ENCODE results near the gene ZC3H12D. TPM values are rescaled to one million over a fixed set of nuclear protein-coding genes. Genes with fewer than 3 reads are reported as not detected.

ZC3H12D gene
- total and polyA plus RNA-seq, 2 of the 13 experiments (the other 11 are each of a cell fraction or from before 2014, with no cell fraction given): 1.2 to 2.7 TPM

- TF ChIP-seq STAG1 (CRISPR knock-in tag; IDR thresholded peaks at IDR 0.05) (peak; percentile 100), BATF2 (CRISPR knock-in tag; IDR thresholded peaks at IDR 0.05) (no peak), RAD21 (CRISPR knock-in tag; IDR thresholded peaks at IDR 0.05) (peak; percentile 99), ZIK1 (CRISPR knock-in tag; IDR thresholded peaks at IDR 0.05; ENCODE audit: borderline replicate concordance, low read depth) (0 out of 2 replicates have a peak, but pooled peaks have one; percentile 46), KLF16 (CRISPR knock-in tag; IDR thresholded peaks at IDR 0.05) (peak in 1 of 2 experiments; percentile 73; a peak in 1 of 4 replicates), ZNF556 (CRISPR knock-in tag; IDR thresholded peaks at IDR 0.05; ENCODE audit: borderline replicate concordance) (0 out of 2 replicates have a peak, but pooled peaks have one; percentile 43), MED1 (CRISPR knock-in tag; IDR thresholded peaks at IDR 0.05) (0 out of 2 replicates have a peak, but pooled peaks have one; percentile 15), SMAD9 (CRISPR knock-in tag; IDR thresholded peaks at IDR 0.05) (no peak), ZNF703 (CRISPR knock-in tag; IDR thresholded peaks at IDR 0.05; ENCODE audit: borderline replicate concordance) (no peak), RFXAP (CRISPR knock-in tag; IDR thresholded peaks at IDR 0.05; ENCODE audit: borderline replicate concordance) (0 out of 2 replicates have a peak, but pooled peaks have one; percentile 41), ZNF24 (IDR thresholded peaks at IDR 0.05) (0 out of 2 replicates have a peak, but pooled peaks have one; percentile 17), ZNF546 (CRISPR knock-in tag; conservative IDR thresholded peaks at IDR 0.05) (no peak), HNF4A (CRISPR knock-in tag; IDR thresholded peaks at IDR 0.05) (peak; percentile 41; the same call in 1 of the 2 replicates), ZNF891 (CRISPR knock-in tag; IDR thresholded peaks at IDR 0.05) (no peak), KMT2A (CRISPR knock-in tag; IDR thresholded peaks at IDR 0.05) (no peak), ZNF883 (CRISPR knock-in tag; IDR thresholded peaks at IDR 0.05; ENCODE audit: not compliant biosample characterization) (no peak), ZBTB1 (CRISPR knock-in tag; IDR thresholded peaks at IDR 0.05; ENCODE audit: borderline replicate concordance) (no peak)
- TF ChIP-seq, protein P1, sequence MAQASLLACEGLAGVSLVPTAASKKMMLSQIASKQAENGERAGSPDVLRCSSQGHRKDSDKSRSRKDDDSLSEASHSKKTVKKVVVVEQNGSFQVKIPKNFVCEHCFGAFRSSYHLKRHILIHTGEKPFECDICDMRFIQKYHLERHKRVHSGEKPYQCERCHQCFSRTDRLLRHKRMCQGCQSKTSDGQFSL (CRISPR knock-in tag; IDR thresholded peaks at IDR 0.05): no peak
- TF ChIP-seq, protein P2, sequence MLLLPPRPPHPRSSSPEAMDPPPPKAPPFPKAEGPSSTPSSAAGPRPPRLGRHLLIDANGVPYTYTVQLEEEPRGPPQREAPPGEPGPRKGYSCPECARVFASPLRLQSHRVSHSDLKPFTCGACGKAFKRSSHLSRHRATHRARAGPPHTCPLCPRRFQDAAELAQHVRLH (CRISPR knock-in tag; IDR thresholded peaks at IDR 0.05; ENCODE audit: borderline replicate concordance, low read depth): peak; percentile 81; the same call in 1 of the 2 replicates
Measured at GRCh38 chr6:149431905-149432775, 52.7 kb downstream of the ZC3H12D start (continued).

Measured in HepG2 (cell line).